HFF-Myc (cell line): Measurements from ENCODE around the gene TMED9.
A peak's percentile ranks its signal among the peaks of the same experiment; 100 is the strongest.

Source experiments
- DNase-seq: peaks from one replicate; pipeline ENCODE4 v3.0.0-alpha.2; 2011; ENCODE audit warnings: low read depth; ENCODE audit errors: extremely low read depth
- H3K4me3 ChIP-seq: replicated peaks from 2 replicates; pipeline ENCODE4 v1.5.1; 2011; ENCODE audit warnings: low read depth, mild to moderate bottlenecking, control low read depth, low read length
- TF ChIP-seq, protein P1 (sequence below): IDR thresholded peaks from 2 replicates; pipeline ENCODE4 v1.5.1; 2012; ENCODE audit warnings: mild to moderate bottlenecking, low read depth, low read length, control low read depth; ENCODE audit errors: missing control alignments

The TMED9 gene

DNA sequence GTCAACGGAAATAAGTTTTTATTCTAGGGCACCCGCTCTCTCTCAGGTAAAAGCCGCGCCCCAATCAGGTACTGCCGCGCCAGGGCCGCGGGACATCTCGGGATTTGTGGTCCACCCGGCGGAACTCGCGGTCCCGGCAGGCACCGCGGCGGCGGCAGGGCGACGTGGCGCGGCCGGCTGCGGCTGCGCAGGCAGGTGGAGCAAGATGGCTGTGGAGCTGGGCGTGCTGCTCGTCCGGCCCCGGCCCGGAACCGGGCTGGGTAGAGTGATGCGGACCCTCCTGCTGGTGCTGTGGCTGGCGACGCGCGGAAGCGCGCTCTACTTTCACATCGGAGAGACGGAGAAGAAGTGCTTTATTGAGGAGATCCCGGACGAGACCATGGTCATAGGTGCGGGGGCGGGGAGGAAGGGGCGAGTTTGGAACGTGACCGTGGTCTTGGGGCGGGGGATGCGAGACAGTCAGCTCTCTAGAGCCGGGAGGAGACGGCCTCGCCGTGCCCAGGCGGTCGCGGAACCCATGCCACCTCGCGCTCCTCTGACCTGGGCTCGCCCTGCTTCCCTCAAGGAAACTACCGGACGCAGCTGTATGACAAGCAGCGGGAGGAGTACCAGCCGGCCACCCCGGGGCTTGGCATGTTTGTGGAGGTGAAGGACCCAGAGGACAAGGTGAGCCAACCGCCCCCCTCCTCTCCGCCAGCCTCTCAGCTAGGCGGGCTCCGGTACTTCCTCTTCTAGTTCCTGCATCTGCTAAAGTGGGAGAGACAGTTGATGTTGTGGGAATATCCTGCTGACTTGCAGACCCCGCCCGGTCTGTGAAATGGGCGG is at the start of gene TMED9:
Gene TMED9, plus strand, starts transcription at position 194 of the 825 bp plus-strand sequence. Its CDS starts 12 bp downstream, at position 206.
- DNase-seq: no peak
- peak within 1 kb of the TSS; percentile 67 for H3K4me3 ChIP-seq
- TF ChIP-seq, protein P1, sequence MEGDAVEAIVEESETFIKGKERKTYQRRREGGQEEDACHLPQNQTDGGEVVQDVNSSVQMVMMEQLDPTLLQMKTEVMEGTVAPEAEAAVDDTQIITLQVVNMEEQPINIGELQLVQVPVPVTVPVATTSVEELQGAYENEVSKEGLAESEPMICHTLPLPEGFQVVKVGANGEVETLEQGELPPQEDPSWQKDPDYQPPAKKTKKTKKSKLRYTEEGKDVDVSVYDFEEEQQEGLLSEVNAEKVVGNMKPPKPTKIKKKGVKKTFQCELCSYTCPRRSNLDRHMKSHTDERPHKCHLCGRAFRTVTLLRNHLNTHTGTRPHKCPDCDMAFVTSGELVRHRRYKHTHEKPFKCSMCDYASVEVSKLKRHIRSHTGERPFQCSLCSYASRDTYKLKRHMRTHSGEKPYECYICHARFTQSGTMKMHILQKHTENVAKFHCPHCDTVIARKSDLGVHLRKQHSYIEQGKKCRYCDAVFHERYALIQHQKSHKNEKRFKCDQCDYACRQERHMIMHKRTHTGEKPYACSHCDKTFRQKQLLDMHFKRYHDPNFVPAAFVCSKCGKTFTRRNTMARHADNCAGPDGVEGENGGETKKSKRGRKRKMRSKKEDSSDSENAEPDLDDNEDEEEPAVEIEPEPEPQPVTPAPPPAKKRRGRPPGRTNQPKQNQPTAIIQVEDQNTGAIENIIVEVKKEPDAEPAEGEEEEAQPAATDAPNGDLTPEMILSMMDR: no peak

DNA sequence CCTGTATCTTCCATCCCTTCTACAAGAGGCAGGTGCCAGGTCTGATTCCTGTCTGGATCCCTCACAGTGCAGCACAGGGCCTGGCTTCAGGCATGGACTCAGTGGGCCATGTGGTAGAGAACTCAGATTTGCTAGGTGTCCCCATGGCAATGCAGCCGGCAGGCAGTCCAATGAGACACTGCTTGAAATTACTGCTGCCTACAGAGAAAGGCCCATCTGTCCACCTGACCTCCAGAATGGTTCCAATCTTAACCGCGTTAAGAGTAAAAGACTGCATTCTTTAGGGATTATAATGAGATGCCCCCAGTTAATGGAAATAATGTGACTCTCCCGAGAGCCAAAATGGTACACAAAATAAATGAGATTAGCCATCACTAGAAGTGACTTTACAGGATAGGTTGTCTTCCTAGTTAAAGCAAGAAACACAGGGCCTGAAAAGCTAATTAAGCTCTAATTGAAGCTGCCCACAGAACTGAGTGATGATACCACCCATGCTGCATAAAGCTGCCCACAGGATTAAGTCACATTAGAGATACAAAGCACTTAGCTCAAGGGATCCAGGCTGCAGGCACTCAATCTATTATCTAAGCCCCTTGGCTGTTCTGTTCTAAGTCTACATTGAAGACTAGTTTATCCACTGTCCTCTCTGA is 49.1 kb upstream of the TMED9 start:
- DNase-seq: no peak
- TF ChIP-seq, protein P1: no peak
- no peak overlapping the region for H3K4me3 ChIP-seq

- no peak for DNase-seq
- no peak overlapping the region for H3K4me3 ChIP-seq
- TF ChIP-seq, protein P1: no peak
Observed at GRCh38 chr5:177545487-177546257, 46.3 kb upstream of the TMED9 start.

- DNase-seq: peak; percentile 92
- TF ChIP-seq, protein P1: no peak
- no peak overlapping the region for H3K4me3 ChIP-seq
Observed at GRCh38 chr5:177546258-177546741, 45.7 kb upstream of the TMED9 start.

GRCh38 chr5:177547736-177548135 is 44.3 kb upstream of the TMED9 start:
- TF ChIP-seq, protein P1: no peak
- no peak overlapping the region for H3K4me3 ChIP-seq
- DNase-seq: no peak

GRCh38 chr5:177548495-177548894 is 43.5 kb upstream of the TMED9 start:
- TF ChIP-seq, protein P1: no peak
- no peak overlapping the region for H3K4me3 ChIP-seq
- DNase-seq: no peak
